Pancreas (tissue), 10 donors: ENCODE data around the gene BCL2L1. TPM values are rescaled to one million over a fixed set of nuclear protein-coding genes. Genes with fewer than 3 reads are reported as not detected.
"Not testable (repeated sequence)": the region's sequence is repeated elsewhere in the genome, so short reads cannot be mapped to it uniquely, and the experiment has no call there.

ENCODE experiments used
- ATAC-seq, 4 donors: fragments of 200-7000 bp; cut with Tn5 transposase; one replicate each; pipeline versions ENCODE4 v1.8.0 to v1.9.1; 2020; ENCODE audit warnings: mild to moderate bottlenecking in 4 of 4, moderate library complexity in 4 of 4
- DNase-seq, 6 donors: peaks; one replicate each; pipeline ENCODE4 v3.0.0-alpha.2; 2020
- FAIRE-seq: peaks from 2 replicates; lab custom pipeline; 2012; peaks lifted over from hg19 to GRCh38; lab: Jason Lieb, UNC
- H3K27ac ChIP-seq, 4 donors: fragments of 200-600 bp; sonication (generic); 1 replicate in 3 of 4; 2 replicates in 1 of 4; pipeline versions ENCODE4 v1.5.0 to v1.8.0; 2020
- H3K27me3 ChIP-seq, 4 donors: fragments of 200-600 bp; one replicate each; pipeline ENCODE4 v1.8.0; 2021
- H3K36me3 ChIP-seq, 3 donors: fragments of 200-600 bp; sonication (generic) in 1 of 3; one replicate each; pipeline versions ENCODE4 v1.5.0 to v1.8.0; 2020 to 2021
- H3K4me1 ChIP-seq, 3 donors: fragments of 200-600 bp; one replicate each; pipeline ENCODE4 v1.8.0; 2021
- H3K4me3 ChIP-seq, 4 donors: fragments of 200-600 bp; sonication (generic) in 2 of 4; one replicate each; pipeline versions ENCODE4 v1.5.0 to v1.8.0; 2020 to 2021
- H3K9me3 ChIP-seq, 4 donors: fragments of 200-600 bp; one replicate each; pipeline ENCODE4 v1.8.0; 2021
- CTCF ChIP-seq, 4 donors: fragments of 200-600 bp; sonication (generic) in 3 of 4; IDR thresholded peaks; one replicate each; pipeline versions ENCODE4 v1.5.0 to v1.8.0; 2021; ENCODE audit warnings: antibody characterized with exemption in 4 of 4
- WGBS, 2 donors: extraction: QIAGEN DNeasy Blood & Tissue Kit; methylation state at CpG; one replicate each; pipeline ENCODE4 v1.1.7; 2013; 5-methylcytosine and 5-hydroxymethylcytosine counted together
- intact Hi-C, 3 donors: fragments of 100-400 bp; cut with DNase I; formaldehyde crosslinking; loops; one replicate each; pipeline versions ENCODE4 v1.11.1 to v1.14.2; 2022
- polyA plus RNA-seq, 2 donors: library from polyadenylated mRNA; stranded (reverse); fragments of 200-250 nt; gene quantifications; one replicate each; pipeline ENCODE4 v1.2.3, GENCODE V29; 2013
- total RNA-seq, 6 donors: library from RNA; stranded (reverse); fragmentation: NEBNext Ultra II Directional in 4 of 6; extraction: Animal tissue kit (Norgen Biotek cat#: 25700) in 4 of 6; gene quantifications; one replicate each; pipeline versions ENCODE4 v1.2.1 to v1.2.4, GENCODE V29; 2021 to 2023
- donor health status: healthy with polysubstance abuse.
- donor health status: DM: no; HTN: no; CAD: no; lungs with moderate emphysema.
- donor health status: DM: no; HTN: no; CAD: no.
- donor health status: control.
- donor health status: control.
- donor health status: Bipolar disorder and iron deficiency.
- donor health status: DM: yes; HTN: yes; CAD: no.
- donor health status: DM: no; HTN: no; CAD: no.
- donor health status: DM: no; HTN: no; CAD: no.
- donor health status: DM: yes; HTN: yes; CAD: no.

BCL2L1 gene
- total and polyA plus RNA-seq, 8 donors = 27.3 to 59.8 (median 40.8) TPM

GRCh38 chr20:31630187-31630790 is 92.4 kb downstream of the BCL2L1 start:
- 48 to 57% methylated on average over 2 of the region's 2 CpGs for WGBS, 2 donors
- intact Hi-C loops = no loop called here
- no peak for TF ChIP-seq CTCF (IDR thresholded peaks at IDR 0.05)
- no peaks in the 10 kb centered on the region for H3K27me3 ChIP-seq
- peak in 4 of 6 donors; percentile 40 to 65 (median 57) for DNase-seq
- FAIRE-seq = no peak
- no peaks in the 10 kb centered on the region for H3K36me3 ChIP-seq
- H3K27ac ChIP-seq = no peak overlapping the region
- H3K4me3 ChIP-seq = no peak overlapping the region
- peak; percentile 62 to 83 (median 70) for ATAC-seq
- no peaks in the 10 kb centered on the region for H3K4me1 ChIP-seq
- H3K9me3 ChIP-seq = no peaks in the 10 kb centered on the region

GRCh38 chr20:31628057-31628456 is 94.6 kb downstream of the BCL2L1 start:
- H3K36me3 ChIP-seq, intact Hi-C loops, H3K4me1 ChIP-seq, H3K9me3 ChIP-seq, H3K4me3 ChIP-seq, ATAC-seq, H3K27me3 ChIP-seq, H3K27ac ChIP-seq, DNase-seq, FAIRE-seq: not testable (repeated sequence)
- WGBS, 2 donors = 63 to 80% methylated on average over 2 of the region's 2 CpGs

- H3K9me3 ChIP-seq, intact Hi-C loops, ATAC-seq, H3K36me3 ChIP-seq, H3K27ac ChIP-seq, H3K4me3 ChIP-seq, FAIRE-seq, H3K27me3 ChIP-seq, DNase-seq: not testable (repeated sequence)
- WGBS, 2 donors = 91% methylated on average over 8 of the region's 8 CpGs
- H3K4me1 ChIP-seq = peaks cover 0 to 11% (median 0%) of the 10 kb centered on the region in 3 donors
Measured at GRCh38 chr20:31626534-31626933, 96.1 kb downstream of the BCL2L1 start.

GRCh38 chr20:31623123-31623505 is 99.6 kb downstream of the BCL2L1 start:
- 97% methylated on average over 6 of the region's 6 CpGs for WGBS, 2 donors
- H3K27me3 ChIP-seq, H3K9me3 ChIP-seq, intact Hi-C loops, DNase-seq, H3K36me3 ChIP-seq, FAIRE-seq, H3K4me3 ChIP-seq: not testable (repeated sequence)
- H3K4me1 ChIP-seq = peaks cover 0 to 11% (median 0%) of the 10 kb centered on the region in 3 donors
- ATAC-seq = peak in 1 of 4 donors; percentile 16
- H3K27ac ChIP-seq = peak overlapping the region in 2 of 4 donors; percentile 72 to 79

- WGBS, 2 donors = 83 to 86% methylated on average over 3 of the region's 3 CpGs
- ATAC-seq = no peak
- Histone ChIP-seq H3K27me3 (no peaks in the 10 kb centered on the region), H3K4me1 (peaks cover 0 to 11% (median 0%) of the 10 kb centered on the region in 3 donors), H3K9me3 (no peaks in the 10 kb centered on the region), H3K36me3 (no peaks in the 10 kb centered on the region), H3K4me3 (no peak overlapping the region), H3K27ac (no peak overlapping the region)
- intact Hi-C loops = no loop called here
- no peak for TF ChIP-seq CTCF (IDR thresholded peaks at IDR 0.05)
- DNase-seq = no peak
- no peak for FAIRE-seq
Measured at GRCh38 chr20:31620246-31620645, 102.4 kb downstream of the BCL2L1 start.

- 84 to 86% methylated on average over 6 of the region's 6 CpGs for WGBS, 2 donors
- intact Hi-C loops = loop anchor here in 1 of 3 donors (10.0 kb wide), 1 partner anchor 63 kb away; no protein-coding TSS in a partner anchor
- no peak for ATAC-seq
Measured at GRCh38 chr20:31617432-31618104, 105.1 kb downstream of the BCL2L1 start.

More at GRCh38 chr20:31617432-31618104, 105.1 kb downstream of the BCL2L1 start:
- H3K27ac ChIP-seq = no peak overlapping the region
- FAIRE-seq (no peak), DNase-seq (no peak)
- H3K9me3 ChIP-seq = no peaks in the 10 kb centered on the region
- H3K4me1 ChIP-seq = peaks cover 0 to 4% (median 0%) of the 10 kb centered on the region in 3 donors
- TF ChIP-seq CTCF (IDR thresholded peaks at IDR 0.05) = no peak
- H3K4me3 ChIP-seq = no peak overlapping the region
- H3K27me3 ChIP-seq = no peaks in the 10 kb centered on the region
- H3K36me3 ChIP-seq = no peaks in the 10 kb centered on the region
